ENCODE measurements around the gene TSC22D2.

DNA sequence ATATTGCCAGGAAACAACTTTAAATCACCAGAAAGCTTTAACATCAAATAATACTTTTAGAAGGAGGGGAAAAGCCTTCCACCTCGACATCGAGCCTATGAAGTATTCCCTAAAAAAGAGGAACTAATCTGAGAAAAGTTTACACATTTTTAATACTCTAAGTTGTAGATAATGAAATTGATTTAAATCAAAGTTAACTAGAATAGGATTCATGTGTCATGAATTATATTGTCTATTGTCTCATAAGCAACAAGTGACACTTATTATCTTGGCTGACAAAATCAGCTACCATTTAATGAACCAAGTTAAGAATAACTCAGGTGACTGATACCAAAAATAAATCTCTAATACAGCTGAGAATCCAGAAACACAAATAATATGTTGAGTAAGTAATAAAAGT is 56.6 kb downstream of the TSC22D2 start:
- TF ChIP-seq CTCF (IDR thresholded peaks at IDR 0.05) (no peak), EP300 (IDR thresholded peaks at IDR 0.05) (no peak), POLR2AphosphoS5 (IDR thresholded peaks at IDR 0.05) (no peak), POLR2A (IDR thresholded peaks at IDR 0.05) (no peak)
